HG02852 (cell line): Measurements from ENCODE around the gene GALNT17.
"Not testable (repeated sequence)": the region's sequence is repeated elsewhere in the genome, so short reads cannot be mapped to it uniquely, and the experiment has no call there.

ENCODE experiments used
- ATAC-seq: cut with Tn5 transposase; IDR thresholded peaks from one replicate; pipeline ENCODE4 v1.9.1; 2021; ENCODE audit warnings: mild to moderate bottlenecking, moderate library complexity; ENCODE audit not compliant: unreplicated experiment

GALNT17 gene

DNA sequence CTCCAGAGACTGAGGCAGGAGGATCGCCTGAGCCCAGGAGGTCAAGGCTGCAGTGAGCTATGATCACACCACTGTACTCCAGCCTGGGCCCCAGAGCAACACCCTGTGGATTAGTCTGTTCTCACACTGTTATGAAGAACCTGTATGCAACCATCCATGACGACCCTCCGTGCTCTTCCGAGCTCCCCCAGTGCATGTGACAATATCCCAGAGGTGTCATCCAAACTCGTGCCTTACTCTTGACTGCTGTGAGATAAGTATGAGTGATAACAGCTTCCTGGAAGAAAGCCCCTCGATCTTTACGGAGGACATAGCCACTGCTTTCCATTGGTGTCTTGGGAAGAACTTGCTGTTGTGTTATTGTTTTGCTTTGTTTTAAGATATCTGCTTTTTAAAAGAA is 591.9 kb downstream of the GALNT17 start:
- no peak for ATAC-seq

DNA sequence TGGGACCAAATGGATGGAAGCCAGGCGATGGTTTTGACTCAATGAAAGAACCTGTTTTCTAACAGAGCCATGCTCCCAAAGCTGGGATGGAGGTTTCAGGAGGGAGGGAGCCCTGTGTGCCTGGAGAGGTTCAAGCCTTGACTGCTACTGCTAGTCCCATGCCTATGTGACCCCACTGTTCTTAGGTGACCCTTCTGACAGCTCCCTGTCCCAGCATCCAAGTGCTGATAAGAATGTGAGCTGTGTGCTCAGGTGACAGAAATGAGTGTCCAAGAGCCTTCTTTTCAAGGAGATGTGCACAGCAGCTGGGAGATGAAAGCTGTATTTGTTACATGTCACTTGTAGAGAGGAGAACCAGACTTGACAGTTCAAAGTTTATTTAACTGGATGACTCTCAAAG is 595.4 kb downstream of the GALNT17 start:
- no peak for ATAC-seq

DNA sequence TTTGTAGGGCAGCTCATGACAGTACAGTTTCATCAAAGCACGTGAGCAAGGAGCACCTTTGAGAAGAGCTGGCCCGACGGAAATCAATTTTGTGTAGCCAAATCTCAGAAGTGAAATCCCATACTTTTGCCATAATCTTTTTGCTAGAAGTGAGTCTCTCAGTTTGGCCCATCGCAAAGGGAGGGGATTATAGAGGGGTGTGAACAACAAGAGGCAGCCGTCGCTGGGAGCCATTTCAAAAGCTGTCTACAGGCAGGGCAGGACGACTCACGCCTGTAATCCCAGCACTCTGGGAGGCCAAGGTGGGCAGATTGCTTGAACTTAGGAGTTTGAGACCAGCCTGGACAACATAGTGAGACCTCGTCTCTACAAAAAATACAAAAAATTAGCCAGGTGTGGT is 599.8 kb downstream of the GALNT17 start:
- no peak for ATAC-seq

DNA sequence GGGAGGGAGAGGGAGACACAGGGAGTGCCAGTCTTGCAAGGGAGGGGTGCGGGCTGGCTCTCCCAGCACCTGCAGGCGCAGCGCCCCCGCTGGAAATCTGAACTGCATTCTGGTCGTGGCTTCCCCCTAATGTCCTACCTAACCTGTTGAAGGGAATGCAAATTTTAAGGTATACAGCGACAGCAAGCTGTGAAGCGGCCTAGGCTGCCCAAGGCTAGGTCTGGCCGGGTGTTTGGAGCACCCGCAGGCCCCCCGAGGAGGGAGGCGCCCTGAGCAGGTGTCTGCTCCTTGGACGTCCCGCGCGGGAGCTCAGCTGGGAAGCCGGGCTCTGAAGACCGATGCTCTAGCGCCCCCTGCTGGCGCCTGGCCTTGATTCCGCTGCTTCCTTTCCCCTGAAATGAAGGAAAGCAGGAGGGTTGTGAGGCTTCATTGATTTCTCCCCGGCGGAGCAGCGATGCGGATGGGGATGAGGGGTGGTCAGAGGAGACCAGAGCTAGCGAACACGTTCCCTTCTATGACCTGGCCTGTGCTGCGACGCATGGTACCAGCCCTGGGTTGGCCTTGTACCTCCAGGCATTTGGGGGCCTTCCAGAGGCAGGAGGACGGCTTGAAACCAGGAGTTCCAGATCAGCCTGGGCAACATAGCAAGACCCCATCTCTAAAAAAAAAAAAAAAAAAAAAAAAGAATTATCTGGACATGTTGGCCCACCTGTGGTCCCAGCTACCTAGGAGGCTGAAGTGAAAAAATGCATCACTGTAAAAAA is 601.3 kb downstream of the GALNT17 start:
- ATAC-seq: peak; percentile 48

DNA sequence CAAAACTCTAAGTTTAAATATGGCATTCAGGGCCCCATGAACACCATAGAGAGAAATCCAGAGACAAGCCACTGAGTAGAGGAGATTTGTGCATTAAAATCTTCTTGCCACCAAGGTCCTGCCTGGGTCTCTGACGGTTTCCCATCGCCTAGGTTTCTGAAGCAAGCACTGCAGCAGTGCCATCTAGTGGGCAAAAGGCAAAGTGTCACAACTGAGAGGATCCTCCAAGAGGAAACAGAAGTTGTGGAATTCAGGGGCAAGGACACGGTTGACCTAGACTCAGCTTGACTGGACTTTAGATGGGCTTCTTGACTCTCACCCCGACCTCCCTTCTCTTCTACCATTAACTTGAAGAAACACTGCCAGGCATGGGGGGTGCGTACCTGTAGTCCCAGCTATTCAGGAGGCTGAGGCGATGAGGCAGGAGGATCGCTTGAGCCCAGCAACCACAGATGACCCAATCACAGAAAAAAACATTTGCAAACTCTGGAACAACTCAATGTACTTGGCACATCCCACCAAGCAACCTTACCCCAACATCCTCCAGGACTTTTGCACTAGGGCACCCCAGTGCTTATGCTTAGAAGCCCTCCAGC is 604.1 kb downstream of the GALNT17 start:
- ATAC-seq: peak; percentile 54

DNA sequence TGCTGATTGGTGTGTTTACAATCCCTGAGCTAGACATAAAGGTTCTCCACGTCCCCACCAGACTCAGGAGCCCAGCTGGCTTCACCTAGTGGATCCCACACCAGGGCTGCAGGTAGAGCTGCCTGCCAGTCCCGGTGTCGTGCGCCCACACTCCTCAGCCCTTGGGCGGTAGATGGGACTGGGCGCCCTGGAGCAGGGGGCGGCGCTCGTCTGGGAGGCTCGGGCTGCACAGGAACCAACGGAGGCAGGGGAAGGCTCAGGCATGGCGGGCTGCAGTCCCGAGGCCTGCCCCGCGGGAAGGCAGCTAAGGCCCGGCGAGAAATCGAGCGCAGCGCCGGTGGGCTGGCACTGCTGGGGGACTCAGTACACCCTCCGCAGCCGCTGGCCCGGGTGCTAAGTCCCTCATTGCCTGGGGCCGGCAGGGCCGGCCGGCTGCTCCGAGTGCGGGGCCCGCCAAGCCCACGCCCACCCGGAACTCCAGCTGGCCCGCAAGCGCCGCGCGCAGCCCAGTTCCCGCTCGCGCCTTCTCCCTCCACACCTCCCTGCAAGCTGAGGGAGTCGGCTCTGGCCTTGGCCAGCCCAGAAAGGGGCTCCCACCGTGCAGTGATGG is 606.1 kb downstream of the GALNT17 start:
- ATAC-seq: not testable (repeated sequence)

DNA sequence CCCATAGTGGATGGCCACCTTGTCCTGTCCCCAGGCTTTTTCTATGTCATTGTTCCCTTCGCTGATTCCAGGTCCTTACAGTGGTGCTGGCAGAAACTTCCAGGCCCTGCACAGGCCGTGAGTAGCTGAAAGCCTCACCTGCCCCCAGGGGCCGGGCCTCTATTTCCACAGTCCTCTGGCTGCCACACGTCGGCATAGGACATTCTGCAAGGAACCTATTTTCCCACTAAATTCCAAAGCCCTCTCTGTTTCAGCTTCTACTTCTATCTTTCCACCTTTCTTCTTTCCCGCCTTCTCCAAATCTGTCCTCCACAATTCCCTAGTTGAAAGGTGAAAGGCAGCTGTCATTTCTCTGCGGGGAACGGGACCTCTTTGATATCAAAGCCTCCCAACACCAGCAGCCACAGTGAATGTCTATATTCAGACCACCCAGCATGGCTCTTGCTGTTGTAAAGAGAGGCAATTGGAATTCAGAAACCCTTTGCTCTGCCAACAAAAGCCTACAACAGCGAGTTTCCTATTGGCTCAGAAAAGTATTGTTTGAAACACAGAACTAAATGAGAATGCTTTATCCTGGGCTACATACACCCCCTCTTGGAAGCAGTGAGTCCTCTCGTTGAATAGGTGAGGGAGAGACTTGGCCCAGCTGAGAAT is 607.7 kb downstream of the GALNT17 start:
- no peak for ATAC-seq

DNA sequence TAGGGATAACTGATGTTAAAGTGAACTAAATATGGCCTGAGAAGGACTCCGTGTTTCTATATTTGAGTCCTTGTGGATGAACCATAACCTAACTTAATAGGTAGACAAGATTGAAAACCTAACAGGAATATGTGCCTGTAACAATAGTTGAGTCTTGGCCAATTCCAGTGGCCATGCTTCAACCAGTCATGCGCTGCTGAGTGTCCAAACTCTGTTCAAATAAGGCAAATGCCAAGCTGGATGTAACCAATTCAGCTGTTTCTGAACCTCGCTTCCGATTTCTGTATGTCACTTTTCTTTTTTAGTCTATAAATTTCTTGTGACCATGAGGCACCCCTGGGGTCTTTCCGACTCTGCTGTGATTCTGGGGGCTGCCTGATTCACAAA is 608.2 kb downstream of the GALNT17 start:
- ATAC-seq: no peak

DNA sequence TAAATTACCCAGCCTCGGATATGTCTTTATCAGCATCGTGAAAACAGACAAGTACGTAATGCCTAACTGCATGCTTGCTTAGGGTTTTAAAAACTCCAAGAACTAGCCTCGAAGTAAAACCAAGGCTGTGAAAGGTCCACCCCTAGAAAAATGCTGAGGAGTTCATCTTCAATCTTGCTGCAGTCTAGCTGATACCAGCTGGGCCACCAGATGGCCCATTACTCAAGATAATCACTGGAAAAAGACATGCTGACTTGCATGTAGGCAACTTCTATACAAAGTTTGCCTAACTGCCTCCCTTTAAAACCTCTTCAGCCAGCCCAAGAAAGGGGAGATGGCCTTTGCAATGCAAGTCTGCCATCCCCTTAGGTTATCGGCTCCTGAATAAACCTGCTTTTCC is 614.1 kb downstream of the GALNT17 start:
- ATAC-seq: no peak

DNA sequence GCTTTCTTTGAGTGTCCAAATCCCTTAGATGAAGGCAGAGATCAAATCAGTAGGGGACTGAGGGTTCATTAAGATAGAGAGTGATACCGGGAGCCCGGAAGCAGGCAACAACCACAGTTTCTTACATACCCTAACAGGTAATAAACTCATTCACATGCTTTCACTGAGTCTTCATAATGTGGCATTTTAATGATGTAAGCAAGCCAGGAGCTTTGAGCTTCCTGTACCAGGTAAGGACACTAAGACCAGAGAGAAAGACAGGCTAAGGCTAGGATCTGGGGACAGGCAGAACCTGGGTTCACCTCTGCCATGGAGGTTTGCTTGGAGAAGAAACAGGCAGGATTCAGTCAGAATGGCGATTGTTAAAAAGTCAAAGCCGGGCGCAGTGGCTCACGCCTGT is 618.3 kb downstream of the GALNT17 start:
- ATAC-seq: no peak

DNA sequence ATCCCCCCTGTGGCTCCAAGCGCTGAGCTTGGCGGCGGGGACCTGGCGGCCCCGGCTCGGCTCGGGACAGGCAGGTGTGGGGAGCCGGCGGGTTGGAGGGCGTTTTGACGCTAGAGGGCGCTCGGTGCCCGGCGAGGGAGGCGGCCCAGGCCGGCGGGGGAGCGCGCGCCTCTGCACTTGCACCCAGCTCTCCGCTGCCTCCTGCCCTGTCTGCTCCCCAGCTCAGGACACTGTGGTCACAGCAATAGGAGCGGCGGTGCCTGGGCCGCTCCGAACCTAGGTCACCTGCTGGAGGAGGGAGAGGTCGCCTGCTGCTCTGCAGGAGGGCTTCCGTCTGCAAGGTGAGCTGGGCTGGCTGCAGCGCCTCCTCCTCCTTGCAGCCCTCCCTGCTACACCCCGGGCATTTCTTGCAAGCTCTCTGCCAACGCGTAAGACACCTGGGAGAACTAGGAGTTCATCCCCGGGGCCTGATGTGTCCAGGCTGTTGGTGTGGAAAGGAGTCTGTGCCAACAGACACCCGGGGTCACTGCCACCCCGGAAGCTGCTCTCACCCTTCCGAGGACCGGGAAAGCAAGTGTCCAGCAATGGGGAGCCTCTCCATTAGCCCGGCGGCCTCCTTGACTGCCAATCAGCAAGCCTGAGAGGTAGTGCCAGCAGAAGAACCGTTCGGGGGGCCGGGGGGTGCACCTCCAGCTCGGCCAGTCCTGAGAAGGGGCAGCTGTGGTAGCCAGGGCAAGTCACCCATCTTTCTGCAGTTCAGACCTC is 620.4 kb downstream of the GALNT17 start:
- no peak for ATAC-seq

DNA sequence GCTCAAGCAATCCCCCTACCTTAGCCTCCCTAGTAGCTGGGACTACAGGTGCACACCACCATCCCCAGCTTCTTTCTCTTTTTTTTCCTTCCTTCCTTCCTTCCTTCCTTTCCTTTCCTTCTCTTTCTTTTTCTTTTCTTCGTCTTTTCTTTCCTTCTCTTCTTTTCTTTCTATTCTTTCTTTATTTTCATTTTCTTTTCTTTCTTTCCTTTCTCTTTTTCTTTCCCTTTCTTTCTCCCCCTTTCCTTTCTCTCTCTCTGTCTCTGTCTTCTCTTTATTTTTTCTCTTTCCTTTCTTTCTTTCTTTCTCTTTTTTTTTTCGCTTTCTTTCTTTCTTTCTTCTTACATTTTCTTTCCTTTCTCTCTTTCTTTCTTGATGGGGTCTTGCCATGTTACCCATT is 621.3 kb downstream of the GALNT17 start:
- ATAC-seq: no peak

DNA sequence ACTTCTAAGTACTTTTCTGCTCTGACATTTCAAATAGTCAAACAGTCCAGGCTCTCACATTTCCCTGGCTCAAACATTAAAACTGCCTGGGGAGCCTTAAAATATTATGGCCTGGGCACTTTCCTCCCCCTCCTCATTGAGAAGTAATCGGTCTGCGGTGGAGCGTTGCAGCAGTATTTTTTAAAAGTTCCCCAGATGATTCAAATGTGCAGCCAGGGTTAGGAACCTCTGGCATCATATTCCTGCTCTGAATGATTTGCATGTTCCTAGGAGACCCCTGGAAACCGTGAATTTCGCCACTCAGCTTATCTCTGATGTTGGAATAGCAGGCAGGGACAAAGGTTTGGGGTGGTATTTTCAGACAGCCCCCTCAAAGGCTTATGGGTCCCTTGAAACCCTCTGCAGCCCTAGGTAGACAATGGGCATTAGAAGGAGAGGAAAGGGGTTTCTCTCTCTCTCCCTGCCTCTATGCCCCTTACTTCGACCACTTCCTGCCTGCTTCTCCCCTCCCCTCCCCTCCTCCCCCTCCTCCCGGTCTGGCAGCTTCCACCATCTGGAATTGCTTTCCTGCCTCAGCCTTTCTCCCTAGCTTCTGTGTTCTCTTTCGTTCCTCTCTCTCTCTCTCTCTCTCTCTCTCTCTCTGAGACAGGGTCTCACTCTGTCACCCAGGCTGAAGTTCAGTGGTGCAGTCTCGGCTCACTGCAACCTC is 622.2 kb downstream of the GALNT17 start:
- no peak for ATAC-seq

DNA sequence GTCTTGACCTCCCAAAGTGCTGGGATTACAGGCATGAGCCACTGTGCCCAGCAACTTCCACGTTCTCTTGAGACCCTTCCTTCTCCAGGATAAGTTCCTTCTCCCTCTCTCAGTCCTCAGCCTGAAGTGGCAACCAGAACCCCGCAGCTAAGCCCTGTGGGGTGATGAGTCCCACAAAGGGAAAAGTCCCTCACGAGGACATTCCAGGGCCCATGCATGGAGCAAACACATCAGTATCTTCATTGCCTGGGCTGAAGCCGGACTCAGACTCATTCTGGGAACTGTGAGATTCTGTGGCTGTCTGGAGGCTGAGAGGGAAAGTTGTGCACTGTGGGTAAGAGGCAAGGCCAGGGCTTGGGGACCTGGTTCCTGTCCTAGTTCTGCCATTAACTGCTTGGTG is 622.9 kb downstream of the GALNT17 start:
- ATAC-seq: no peak

DNA sequence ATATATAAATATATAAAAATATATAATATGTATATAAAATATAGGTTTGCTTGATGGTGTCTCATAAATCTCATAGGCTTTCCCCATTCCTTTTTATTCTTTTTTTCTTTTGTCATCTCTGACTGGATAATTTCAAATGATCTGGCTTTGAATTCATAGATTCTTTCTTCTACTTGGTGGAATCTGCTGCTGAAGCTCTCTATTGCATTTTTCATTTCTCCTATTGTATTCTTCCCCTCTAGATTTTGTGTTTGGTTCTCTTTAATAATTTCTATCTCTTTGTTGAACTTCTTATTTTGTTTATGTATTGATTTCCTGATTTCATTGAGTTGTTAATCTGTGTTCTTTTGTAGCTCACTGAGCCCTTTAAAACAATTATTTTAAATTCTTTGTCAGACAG is 629.4 kb downstream of the GALNT17 start:
- no peak for ATAC-seq
